GM18520 (cell line): ENCODE measurements around the gene SCO2.

Experiments used
- ATAC-seq: cut with Tn5 transposase; IDR thresholded peaks from one replicate; pipeline ENCODE4 v1.9.1; 2021; ENCODE audit not compliant: unreplicated experiment

Gene SCO2

DNA sequence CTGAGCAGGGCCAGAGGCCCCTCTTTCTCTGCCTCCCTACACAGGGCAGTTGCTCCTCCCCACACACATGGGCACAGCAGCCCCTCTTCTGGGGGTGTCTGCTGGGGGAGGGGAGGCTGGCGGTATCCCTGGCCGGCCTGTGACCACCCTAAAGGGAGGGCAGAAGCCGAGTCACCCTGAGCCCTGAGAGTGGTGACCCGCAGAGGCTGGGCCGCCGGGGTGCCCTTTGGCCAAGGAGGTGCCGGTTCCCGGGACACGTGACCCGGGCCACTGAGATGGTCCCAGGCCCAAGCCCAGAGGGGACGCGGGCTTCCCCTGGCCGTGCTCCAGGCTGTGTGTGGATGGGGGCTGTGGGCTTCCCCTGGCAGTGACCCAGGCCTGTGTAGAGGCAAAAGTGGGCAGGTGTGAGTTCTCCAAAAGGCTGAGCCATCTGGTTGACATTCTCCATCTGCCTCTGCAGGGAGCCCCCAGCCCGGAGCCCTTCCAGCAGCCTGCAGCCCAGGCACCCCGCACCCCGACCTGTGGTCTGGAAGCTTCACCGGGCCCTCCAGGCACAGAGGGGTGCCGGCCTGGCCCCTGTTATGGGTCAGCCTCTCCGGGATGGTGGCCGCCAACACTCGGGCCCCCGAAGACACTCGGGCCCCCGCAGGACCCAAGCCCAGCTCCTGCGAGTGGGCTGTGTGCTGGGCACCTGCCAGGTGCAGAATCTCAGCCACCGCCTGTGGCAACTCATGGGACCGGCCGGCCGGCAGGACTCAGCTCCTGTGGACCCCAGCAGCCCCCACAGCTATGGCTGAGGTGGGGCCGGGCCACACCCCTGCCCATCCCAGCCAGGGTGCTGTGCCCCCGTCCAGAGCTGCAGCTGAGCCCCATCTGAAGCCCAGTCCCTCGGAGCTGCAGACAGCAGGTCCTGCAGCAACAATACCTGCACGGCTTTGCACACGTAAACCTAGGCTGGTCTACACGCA, 43.0 kb downstream of the SCO2 start:
- no peak for ATAC-seq

DNA sequence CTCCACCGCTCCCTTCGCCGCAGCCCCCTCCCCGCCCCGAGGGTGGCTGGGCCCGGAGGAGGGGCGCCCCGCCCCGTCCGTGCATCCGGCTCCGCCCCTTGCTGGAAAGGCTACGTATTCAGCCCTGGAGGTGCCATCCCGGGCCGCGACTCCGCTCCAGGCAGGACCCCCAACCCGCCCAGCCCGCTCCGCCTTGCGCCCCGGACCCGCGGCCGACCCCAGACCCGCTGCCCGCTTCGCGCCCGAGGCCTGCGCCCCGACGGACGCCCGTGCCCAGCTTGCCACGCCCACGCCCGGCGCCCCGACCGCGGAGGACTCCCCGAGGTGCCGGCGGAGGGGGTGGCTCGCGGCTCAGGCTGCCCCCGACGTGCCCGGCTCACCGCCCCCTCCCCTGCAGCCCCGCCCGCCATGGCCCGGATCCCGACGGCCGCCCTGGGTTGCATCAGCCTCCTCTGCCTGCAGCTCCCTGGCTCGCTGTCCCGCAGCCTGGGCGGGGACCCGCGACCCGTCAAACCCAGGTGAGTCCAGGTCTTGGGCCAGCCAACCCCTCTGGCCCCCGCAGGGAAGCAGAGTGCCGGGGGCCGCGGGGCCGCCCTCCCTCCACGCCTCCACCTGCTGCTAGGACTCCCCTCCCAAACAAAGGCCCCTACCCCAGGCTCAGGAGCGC, 43.8 kb downstream of the SCO2 start, which contains the start of gene ADM2:
Gene ADM2, plus strand, starts transcription at position 104 of the 667 bp plus-strand sequence. Its CDS starts 305 bp downstream, at position 409.
- ATAC-seq, result no peak

DNA sequence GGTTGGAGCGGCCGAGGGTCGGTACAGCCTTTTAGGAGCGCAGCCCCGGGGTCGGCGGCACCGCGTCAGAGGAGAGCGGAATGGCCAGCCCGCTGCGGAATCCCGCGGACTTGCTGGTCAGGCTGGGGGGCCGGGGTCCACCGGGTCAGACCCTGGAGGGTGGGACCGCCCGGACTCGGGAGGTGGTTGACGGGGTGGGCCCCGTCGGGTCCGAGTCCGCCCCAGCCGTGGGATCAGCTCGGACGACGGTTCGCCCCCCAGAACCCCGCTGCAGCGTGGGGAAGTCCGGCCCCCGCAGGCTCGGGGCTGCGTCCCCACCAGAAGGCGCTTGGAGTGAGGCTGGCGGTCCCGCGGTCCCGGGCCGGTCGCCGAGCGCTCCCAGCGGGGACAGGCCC, 44.4 kb downstream of the SCO2 start:
- ATAC-seq, result no peak

DNA sequence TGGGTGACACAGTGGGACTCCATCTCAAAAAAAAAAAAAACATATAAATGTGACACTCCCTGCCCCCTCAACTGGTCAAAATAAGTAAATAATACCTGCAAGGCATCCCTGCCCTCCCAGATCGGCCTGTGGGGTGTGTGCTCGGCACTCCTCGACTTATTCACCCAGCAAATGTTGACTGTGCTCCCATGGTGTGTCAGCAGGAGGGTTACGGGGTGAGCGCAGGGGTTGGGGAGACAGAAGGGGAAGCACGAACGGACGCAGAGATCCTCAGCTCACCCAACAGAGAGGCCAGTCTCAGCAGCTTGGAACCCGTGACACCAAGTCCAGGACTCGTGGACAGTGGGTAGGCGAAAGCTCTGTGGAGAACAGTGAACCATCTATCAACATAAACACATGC, 45.7 kb downstream of the SCO2 start:
- no peak for ATAC-seq

DNA sequence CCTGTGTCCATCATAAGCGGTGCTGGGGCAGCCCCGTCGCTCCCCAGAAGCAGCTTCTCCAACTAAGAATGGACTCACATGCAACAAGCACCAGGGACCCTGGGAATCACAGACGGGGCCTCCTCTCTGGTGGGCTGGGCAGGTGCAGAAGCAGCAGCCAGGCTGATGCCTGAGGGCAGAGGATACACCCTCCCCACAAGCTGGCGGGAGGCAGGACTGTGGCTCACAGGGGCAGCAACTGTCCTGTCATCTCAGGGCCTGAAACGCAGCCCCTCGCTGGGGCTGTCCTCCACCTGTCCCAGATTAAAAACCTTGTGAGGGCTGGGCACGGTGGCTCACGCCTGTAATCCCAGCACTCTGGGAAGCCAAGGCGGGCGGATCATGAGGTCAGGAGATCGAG, 47.5 kb downstream of the SCO2 start:
- no peak for ATAC-seq

DNA sequence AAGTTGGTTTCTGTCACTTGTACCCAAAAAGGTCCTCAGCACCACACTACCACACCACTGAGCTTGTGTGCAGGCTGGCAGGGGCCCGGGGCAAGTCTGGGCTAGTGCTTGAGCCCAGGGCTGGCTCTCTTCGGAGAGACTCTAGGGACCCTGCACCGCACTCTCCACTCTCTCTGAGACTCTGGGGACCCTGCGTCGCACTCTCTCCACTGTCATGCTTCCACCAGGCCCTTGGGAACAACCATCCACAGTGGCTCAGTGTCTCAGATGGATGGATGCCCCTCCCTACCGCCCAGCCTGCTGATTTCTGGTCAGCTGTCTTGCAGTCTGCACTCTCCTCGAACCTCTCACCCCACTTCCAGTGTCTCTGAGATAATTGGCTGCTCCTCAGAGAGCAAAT, 48.5 kb downstream of the SCO2 start:
- no peak for ATAC-seq

DNA sequence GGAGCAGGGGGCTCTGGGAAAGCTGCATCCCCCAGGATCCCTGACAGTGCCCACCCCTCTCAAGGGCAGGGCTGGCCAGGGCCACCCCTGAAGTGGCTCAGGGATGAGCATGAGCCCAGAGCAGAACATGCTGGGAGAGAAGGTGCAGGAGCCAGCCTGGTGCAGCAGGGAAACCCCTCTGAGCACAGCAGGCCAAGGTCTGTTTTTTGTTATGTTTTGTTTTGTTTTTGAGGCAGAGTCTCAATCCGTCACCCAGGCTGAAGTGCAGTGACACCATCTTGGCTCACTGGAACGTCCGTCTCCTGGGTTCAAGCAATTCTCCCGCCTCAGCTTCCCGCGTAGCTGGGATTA, 49.8 kb downstream of the SCO2 start:
- ATAC-seq, result no peak

DNA sequence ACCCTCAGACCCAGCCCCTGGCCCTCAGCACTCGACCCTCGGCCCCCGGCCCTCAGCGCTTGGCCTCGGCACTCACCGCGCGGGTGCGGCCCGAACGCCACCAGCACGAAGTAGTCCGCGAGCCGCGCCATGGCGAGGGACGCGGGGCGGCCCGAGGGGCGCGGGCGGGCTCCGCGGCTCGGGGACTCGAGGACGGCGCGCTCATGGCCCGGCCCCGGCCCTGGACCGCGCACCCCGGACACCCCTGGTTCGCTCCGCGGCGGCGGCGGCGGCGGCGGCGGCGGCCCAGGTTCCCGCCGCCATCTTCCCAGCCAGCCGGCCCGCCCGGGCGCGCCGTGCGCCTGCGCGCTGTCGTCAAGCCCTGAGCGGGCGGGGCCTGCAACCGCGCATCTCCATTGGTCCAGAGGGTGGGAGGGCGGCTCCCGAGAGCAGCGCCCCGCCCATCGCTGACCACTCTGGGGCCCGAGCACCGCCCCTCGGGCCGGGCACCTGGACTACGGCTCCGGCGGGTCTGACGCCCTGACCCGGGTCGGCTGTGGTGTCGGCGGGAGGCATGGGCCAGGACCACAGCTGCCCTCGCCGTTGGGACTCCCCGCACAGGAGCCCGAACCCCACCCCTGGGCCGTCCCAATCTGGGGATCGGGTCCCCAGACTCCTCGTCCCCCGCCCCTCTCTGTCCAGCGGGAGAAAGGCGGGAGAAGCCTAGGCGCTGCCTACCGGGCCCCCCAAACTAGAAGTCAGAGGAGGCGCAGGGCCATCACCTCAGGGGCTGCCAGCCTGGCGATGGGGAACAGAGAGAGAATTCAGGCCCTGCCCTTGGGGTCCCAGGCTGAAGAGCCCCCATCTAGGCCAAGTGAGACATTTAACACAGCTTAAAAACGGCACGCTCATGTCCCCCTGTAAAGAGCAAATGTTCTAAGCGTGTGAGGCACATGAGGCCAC, 50.4 kb downstream of the SCO2 start, which contains the start of gene SBF1:
Gene SBF1, minus strand, starts transcription at position 326 of the 942 bp plus-strand sequence. Its CDS starts 195 bp downstream, at position 131.
- peak; percentile 75 for ATAC-seq

DNA sequence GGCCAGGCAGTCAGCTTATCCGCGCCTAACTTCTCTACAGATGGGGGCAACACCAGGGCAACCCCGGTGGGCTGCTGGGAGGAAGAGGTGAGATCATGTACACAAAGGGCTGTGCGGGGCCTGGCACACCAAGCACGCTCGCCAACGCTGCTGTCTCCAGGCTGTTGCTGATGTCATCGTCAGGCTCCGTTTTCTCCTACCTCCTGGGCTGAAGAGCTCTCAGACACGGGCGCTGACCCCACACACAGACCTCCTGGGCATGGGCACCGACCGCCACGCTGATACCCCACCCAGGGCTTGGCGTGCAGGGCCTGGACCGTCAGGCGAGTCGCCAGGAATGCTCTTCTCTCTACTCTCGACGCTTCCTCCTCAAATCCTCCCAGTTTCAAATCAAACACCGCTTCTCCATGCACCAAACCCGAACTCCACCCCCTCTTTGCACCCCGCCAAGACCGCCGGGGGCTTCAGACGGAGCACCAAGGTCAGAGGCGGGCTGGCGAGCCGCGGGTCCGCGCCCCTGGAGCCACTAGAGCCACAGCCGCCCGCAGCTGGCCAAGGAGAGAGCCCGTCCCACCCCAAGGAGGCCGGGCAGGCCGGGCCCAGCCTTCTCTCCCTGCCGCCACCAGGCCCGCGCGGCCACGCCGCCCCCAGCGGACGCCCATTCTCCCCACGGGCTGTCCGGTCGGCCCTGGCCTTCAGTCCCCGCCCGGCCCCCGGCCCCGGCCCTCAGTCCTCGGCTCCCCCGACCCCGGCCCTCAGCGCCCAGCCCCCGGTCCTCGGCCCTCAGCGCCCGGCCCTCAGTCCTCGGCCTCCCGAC, 51.3 kb downstream of the SCO2 start:
- ATAC-seq, result no peak
